GM10266 (cell line): ENCODE data around the gene MYO1B.

Experiments
- DNase-seq: peaks from one replicate; pipeline ENCODE4 v3.0.0; 2012; ENCODE audit errors: extremely low spot score
- CTCF ChIP-seq: IDR thresholded peaks from 2 replicates; pipeline ENCODE4 v1.5.1; 2012; ENCODE audit warnings: mild to moderate bottlenecking, low read depth; ENCODE audit not compliant: control insufficient read depth, insufficient read depth; ENCODE audit errors: missing control alignments

MYO1B gene

GRCh38 chr2:191379375-191379774 lies 134.2 kb downstream of the MYO1B start:
- TF ChIP-seq CTCF: no peak
- DNase-seq: no peak

GRCh38 chr2:191382801-191383200 lies 137.6 kb downstream of the MYO1B start:
- DNase-seq: no peak
- TF ChIP-seq CTCF: no peak

GRCh38 chr2:191383486-191383885 lies 138.3 kb downstream of the MYO1B start:
- no peak for DNase-seq
- TF ChIP-seq CTCF: no peak

GRCh38 chr2:191384829-191385228 lies 139.6 kb downstream of the MYO1B start:
- TF ChIP-seq CTCF: no peak
- no peak for DNase-seq

GRCh38 chr2:191385416-191386160 lies 140.4 kb downstream of the MYO1B start:
- DNase-seq: no peak

GRCh38 chr2:191386938-191387536 lies 141.8 kb downstream of the MYO1B start:
- no peak for DNase-seq
- no peak for TF ChIP-seq CTCF

More at GRCh38 chr2:191385416-191386160, 140.4 kb downstream of the MYO1B start:
- no peak for TF ChIP-seq CTCF

GRCh38 chr2:191389288-191389687 lies 144.1 kb downstream of the MYO1B start:
- TF ChIP-seq CTCF: no peak
- no peak for DNase-seq
